Endothelial cell of umbilical vein (primary cell): Measurements from ENCODE around the gene AHRR.

ENCODE experiments used
- EZH2 ChIP-seq: IDR thresholded peaks from 2 replicates; pipeline ENCODE4 v1.6.1; 2012; ENCODE audit warnings: borderline replicate concordance, low read depth, mild to moderate bottlenecking, moderate library complexity, low read length, inconsistent platforms; ENCODE audit not compliant: severe bottlenecking
- FOS ChIP-seq: IDR thresholded peaks from 2 replicates; pipeline ENCODE4 v1.6.1; 2011; ENCODE audit warnings: mild to moderate bottlenecking, low read length, moderate library complexity, borderline replicate concordance; ENCODE audit not compliant: insufficient read depth
- GATA2 ChIP-seq: IDR thresholded peaks from 2 replicates; pipeline ENCODE4 v1.7.0; 2011; ENCODE audit warnings: low read depth, mild to moderate bottlenecking, moderate library complexity, mixed read lengths, low read length; ENCODE audit not compliant: insufficient read length, insufficient read depth
- JUN ChIP-seq: IDR thresholded peaks from 2 replicates; pipeline ENCODE4 v1.6.1; 2011; ENCODE audit warnings: borderline replicate concordance, low read depth; ENCODE audit not compliant: insufficient read length, insufficient read depth
- MYC ChIP-seq: IDR thresholded peaks from one replicate; pipeline ENCODE4 v1.6.1; 2011; ENCODE audit warnings: mild to moderate bottlenecking, low read depth, low read length
- POLR2A ChIP-seq: IDR thresholded peaks from 2 replicates; pipeline ENCODE4 v1.6.1; 2012; ENCODE audit warnings: low read depth, mild to moderate bottlenecking, control low read depth, low read length
- POLR2AphosphoS5 ChIP-seq: IDR thresholded peaks from 2 replicates; pipeline ENCODE4 v1.6.1; 2012; ENCODE audit warnings: low read depth, mild to moderate bottlenecking, control low read depth, low read length, moderate library complexity; ENCODE audit not compliant: insufficient read depth
- TF ChIP-seq, protein P1 (sequence below), 2 donors: IDR thresholded peaks; 1 replicate in 1 of 2; 2 replicates in 1 of 2; pipeline ENCODE4 v1.5.1; 2011; ENCODE audit warnings: low read length in 2 of 2, mild to moderate bottlenecking in 2 of 2, moderate library complexity in 2 of 2, control low read depth in 1 of 2, inconsistent platforms in 1 of 2, low read depth in 1 of 2; ENCODE audit not compliant: insufficient read depth in 1 of 2; ENCODE audit errors: extremely low read depth in 1 of 2
- TF ChIP-seq, protein P2 (sequence below): IDR thresholded peaks from 2 replicates; pipeline ENCODE4 v1.6.1; 2011; ENCODE audit not compliant: insufficient read depth, insufficient read length

DNA sequence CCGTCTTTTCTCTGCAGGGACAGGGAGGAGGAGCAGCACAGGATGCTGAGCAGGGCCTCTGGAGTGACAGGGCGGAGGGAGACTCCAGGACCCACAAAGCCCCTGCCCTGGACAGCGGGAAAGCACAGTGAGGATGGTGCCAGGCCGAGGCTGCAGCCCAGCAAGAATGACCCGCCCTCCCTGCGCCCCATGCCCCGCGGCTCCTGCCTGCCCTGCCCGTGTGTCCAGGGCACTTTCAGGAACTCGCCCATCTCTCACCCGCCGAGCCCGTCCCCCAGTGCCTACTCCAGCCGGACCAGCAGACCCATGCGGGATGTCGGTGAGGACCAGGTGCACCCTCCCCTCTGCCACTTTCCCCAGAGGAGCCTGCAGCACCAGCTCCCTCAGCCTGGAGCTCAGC lies 112.3 kb downstream of the AHRR start:
- TF ChIP-seq, protein P1, sequence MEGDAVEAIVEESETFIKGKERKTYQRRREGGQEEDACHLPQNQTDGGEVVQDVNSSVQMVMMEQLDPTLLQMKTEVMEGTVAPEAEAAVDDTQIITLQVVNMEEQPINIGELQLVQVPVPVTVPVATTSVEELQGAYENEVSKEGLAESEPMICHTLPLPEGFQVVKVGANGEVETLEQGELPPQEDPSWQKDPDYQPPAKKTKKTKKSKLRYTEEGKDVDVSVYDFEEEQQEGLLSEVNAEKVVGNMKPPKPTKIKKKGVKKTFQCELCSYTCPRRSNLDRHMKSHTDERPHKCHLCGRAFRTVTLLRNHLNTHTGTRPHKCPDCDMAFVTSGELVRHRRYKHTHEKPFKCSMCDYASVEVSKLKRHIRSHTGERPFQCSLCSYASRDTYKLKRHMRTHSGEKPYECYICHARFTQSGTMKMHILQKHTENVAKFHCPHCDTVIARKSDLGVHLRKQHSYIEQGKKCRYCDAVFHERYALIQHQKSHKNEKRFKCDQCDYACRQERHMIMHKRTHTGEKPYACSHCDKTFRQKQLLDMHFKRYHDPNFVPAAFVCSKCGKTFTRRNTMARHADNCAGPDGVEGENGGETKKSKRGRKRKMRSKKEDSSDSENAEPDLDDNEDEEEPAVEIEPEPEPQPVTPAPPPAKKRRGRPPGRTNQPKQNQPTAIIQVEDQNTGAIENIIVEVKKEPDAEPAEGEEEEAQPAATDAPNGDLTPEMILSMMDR (IDR thresholded peaks at IDR 0.05; ENCODE audit: extremely low read depth in 1 of 2, insufficient read depth in 1 of 2, low read depth in 1 of 2, low read length in 2 of 2), result no peak
- TF ChIP-seq, protein P2, sequence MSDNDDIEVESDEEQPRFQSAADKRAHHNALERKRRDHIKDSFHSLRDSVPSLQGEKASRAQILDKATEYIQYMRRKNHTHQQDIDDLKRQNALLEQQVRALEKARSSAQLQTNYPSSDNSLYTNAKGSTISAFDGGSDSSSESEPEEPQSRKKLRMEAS, result no peak
- TF ChIP-seq POLR2A (no peak), POLR2AphosphoS5 (no peak), GATA2 (no peak), EZH2 (no peak), MYC (no peak), FOS (no peak), JUN (no peak)
